ENCODE measurements around the gene UGT3A1. TPM values are rescaled to one million over a fixed set of nuclear protein-coding genes. Genes with fewer than 3 reads are reported as not detected.

UGT3A1 gene
- total and polyA plus RNA-seq, 2 experiments from 2014 or later, result 1.6 to 3.1 TPM

- H3K27me3 ChIP-seq (ENCODE audit: insufficient read depth), result no peaks in the 10 kb centered on the region
- no peaks in the 10 kb centered on the region for H3F3A ChIP-seq (replicated peaks; ENCODE audit: low read depth)
- peaks cover 5% of the 10 kb centered on the region; the same call in 2 of the 3 replicates for H3K9me3 Mint-ChIP-seq
- no peak overlapping the region for H2AFZ ChIP-seq
- no peaks in the 10 kb centered on the region for H3K79me2 ChIP-seq (replicated peaks; ENCODE audit: insufficient read depth)
- DNase-seq (ENCODE audit: low spot score) (no peak), ATAC-seq (no peak)
- no peak overlapping the region for H3K4me3 Mint-ChIP-seq
- H3K36me3 Mint-ChIP-seq (ENCODE audit: low read depth), result peaks cover 2% of the 10 kb centered on the region; the same call in 2 of the 3 replicates
- no peaks in the 10 kb centered on the region for H3K4me1 ChIP-seq (ENCODE audit: insufficient read depth)
- H3K27me3 Mint-ChIP-seq (ENCODE audit: insufficient read depth, low read depth, poor library complexity), result no peaks in the 10 kb centered on the region
- no peak for TF ChIP-seq ZNF114 (CRISPR knock-in tag; IDR thresholded peaks at IDR 0.05)
- TF ChIP-seq NANOG (IDR thresholded peaks at IDR 0.05; ENCODE audit: borderline replicate concordance), result no peak
- TF ChIP-seq ZNF331 (CRISPR knock-in tag; IDR thresholded peaks at IDR 0.05; ENCODE audit: low read depth), result no peak
- no peak for TF ChIP-seq STAT1 (IDR thresholded peaks at IDR 0.05; ENCODE audit: unreplicated experiment)
- no peak for TF ChIP-seq REST (IDR thresholded peaks at IDR 0.05; ENCODE audit: unreplicated experiment)
- TF ChIP-seq POLR2AphosphoS5 (IDR thresholded peaks at IDR 0.05; ENCODE audit: low read depth), result no peak
- TF ChIP-seq JUNB (IDR thresholded peaks at IDR 0.05; ENCODE audit: unreplicated experiment), result no peak
- TF ChIP-seq CREB1 (CRISPR knock-in tag; IDR thresholded peaks at IDR 0.05; ENCODE audit: low read depth), result no peak
- TF ChIP-seq CTCF (conservative IDR thresholded peaks at IDR 0.05; ENCODE audit: low read depth in 2 of 2), result no peak
- TF ChIP-seq EZH2phosphoT487 (IDR thresholded peaks at IDR 0.05; ENCODE audit: unreplicated experiment), result no peak
- TF ChIP-seq ETS1 (IDR thresholded peaks at IDR 0.05), result no peak
- no peak for TF ChIP-seq ZNF462 (CRISPR knock-in tag; IDR thresholded peaks at IDR 0.05)
- H3K4me1 Mint-ChIP-seq, result no peaks in the 10 kb centered on the region
- no peak overlapping the region for H3K4me2 ChIP-seq
- H3K27ac ChIP-seq (ENCODE audit: low read depth), result no peak overlapping the region
- 0 out of 2 replicates have a peak, but pooled peaks cover 4% of the 10 kb centered on the region for H3K9me2 ChIP-seq (ENCODE audit: insufficient read depth)
- H4K20me1 ChIP-seq (replicated peaks; ENCODE audit: insufficient read depth), result no peaks in the 10 kb centered on the region; the same call in 1 of the 2 replicates
- H3K36me3 ChIP-seq (ENCODE audit: insufficient read depth), result no peaks in the 10 kb centered on the region
- no peak overlapping the region for H3K27ac Mint-ChIP-seq
- H3K4me3 ChIP-seq, result no peak overlapping the region
Observed at GRCh38 chr5:36033486-36033885, 42.3 kb upstream of the UGT3A1 start.

Data from GM23338 (cell line).